ENCODE data around the gene MLLT1.
"Not testable (repeated sequence)": the region's sequence is repeated elsewhere in the genome, so short reads cannot be mapped to it uniquely, and the experiment has no call there.

- not testable (repeated sequence) for TF ChIP-seq POLR2A (IDR thresholded peaks at IDR 0.05; ENCODE audit: extremely low read depth, insufficient read length); CTCF (IDR thresholded peaks at IDR 0.05; ENCODE audit: low read depth, low read length); MAX (IDR thresholded peaks at IDR 0.05; ENCODE audit: low read depth, low read length)
Observed at GRCh38 chr19:6282393-6282792, 2.6 kb upstream of the MLLT1 start.
